Measurements from ENCODE around the gene STAT3.

DNA sequence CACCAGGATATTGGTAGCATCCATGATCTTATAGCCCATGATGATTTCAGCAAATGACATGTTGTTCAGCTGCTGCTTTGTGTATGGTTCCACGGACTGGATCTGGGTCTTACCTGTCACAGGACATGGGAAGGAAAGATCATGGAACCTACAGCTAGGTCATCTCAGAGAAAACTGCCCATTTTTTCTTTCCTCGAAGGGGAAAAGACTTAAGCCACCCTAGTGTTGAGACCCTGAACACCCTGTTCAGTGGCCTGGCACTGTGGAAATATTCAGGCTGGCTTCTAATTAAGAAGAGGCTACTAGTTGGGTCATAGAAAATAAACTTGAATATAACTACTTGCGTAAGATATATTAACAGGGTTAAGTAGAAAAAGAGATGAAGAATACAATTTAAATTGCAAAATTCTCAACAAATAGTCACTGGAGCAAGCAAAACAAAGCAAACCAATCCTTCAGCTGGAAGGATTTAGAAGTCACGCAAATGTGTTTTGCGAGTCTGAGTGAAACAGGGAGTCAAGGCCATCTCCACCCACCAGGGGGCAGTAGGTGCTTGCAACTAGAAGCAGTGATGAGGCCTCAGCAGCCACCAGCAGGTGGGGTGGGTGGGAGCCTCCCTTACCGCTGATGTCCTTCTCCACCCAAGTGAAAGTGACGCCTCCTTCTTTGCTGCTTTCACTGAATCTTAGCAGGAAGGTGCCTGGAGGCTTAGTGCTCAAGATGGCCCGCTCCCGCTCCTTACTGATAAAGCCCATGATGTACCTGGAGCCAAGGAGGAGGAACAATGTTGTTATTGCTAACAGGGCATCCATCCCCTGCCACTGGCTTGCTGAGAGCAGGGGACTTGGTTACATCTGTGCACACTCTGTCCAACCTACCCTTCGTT, 65.6 kb downstream of the STAT3 start:
- no peak for TF ChIP-seq EZH2 (IDR thresholded peaks at IDR 0.05)
- 0 out of 2 replicates have a peak, but pooled peaks have one; percentile 10 for TF ChIP-seq POLR2AphosphoS5 (IDR thresholded peaks at IDR 0.05; ENCODE audit: borderline replicate concordance, low read depth, low read length)

Measured in SK-N-MC (cell line).